HG02970 (cell line): ENCODE measurements around the gene PTTG1IP.

Experiments
- ATAC-seq: cut with Tn5 transposase; IDR thresholded peaks from one replicate; pipeline ENCODE4 v1.9.1; 2021; ENCODE audit warnings: mild to moderate bottlenecking, moderate library complexity, moderate number of reproducible peaks; ENCODE audit not compliant: unreplicated experiment, low FRiP score

Gene PTTG1IP

GRCh38 chr21:44898011-44898488, 24.6 kb upstream of the PTTG1IP start:
- ATAC-seq, result no peak

GRCh38 chr21:44897326-44898010, 24.0 kb upstream of the PTTG1IP start:
- no peak for ATAC-seq

GRCh38 chr21:44896561-44897286, 23.2 kb upstream of the PTTG1IP start:
- no peak for ATAC-seq

GRCh38 chr21:44895859-44896258, 22.4 kb upstream of the PTTG1IP start:
- ATAC-seq, result no peak

GRCh38 chr21:44894687-44895302, 21.3 kb upstream of the PTTG1IP start:
- no peak for ATAC-seq

GRCh38 chr21:44893948-44894656, 20.6 kb upstream of the PTTG1IP start:
- ATAC-seq, result no peak

GRCh38 chr21:44893278-44893556, 19.7 kb upstream of the PTTG1IP start:
- ATAC-seq, result no peak

- no peak for ATAC-seq
These were observed 19.2 kb upstream of the PTTG1IP start for GRCh38 chr21:44892536-44893277.

GRCh38 chr21:44892095-44892494, 18.6 kb upstream of the PTTG1IP start:
- ATAC-seq, result no peak

- ATAC-seq, result no peak
These were observed 18.1 kb upstream of the PTTG1IP start for GRCh38 chr21:44891631-44892031.

GRCh38 chr21:44890961-44891541, 17.6 kb upstream of the PTTG1IP start:
- ATAC-seq, result no peak

GRCh38 chr21:44890338-44890931, 16.9 kb upstream of the PTTG1IP start:
- no peak for ATAC-seq

- ATAC-seq, result no peak
These were observed 16.3 kb upstream of the PTTG1IP start for GRCh38 chr21:44889625-44890337.

GRCh38 chr21:44888581-44889550, 15.4 kb upstream of the PTTG1IP start:
- no peak for ATAC-seq

- no peak for ATAC-seq
These were observed 14.5 kb upstream of the PTTG1IP start for GRCh38 chr21:44887807-44888580.

GRCh38 chr21:44887126-44887806, 13.8 kb upstream of the PTTG1IP start:
- no peak for ATAC-seq
